Psoas muscle (tissue), 8 donors: Measurements from ENCODE around the gene LPP. TPM values are rescaled to one million over a fixed set of nuclear protein-coding genes. Genes with fewer than 3 reads are reported as not detected.

ENCODE experiments used
- ATAC-seq, 4 donors: fragments of 200-7000 bp; cut with Tn5 transposase; one replicate each; pipeline ENCODE4 v1.9.1; 2020; ENCODE audit warnings: moderate library complexity in 3 of 4, mild to moderate bottlenecking in 2 of 4
- DNase-seq, 2 donors: peaks; one replicate each; pipeline ENCODE4 v3.0.0-alpha.2; 2020
- H3K27ac ChIP-seq: fragments of 200-600 bp; one replicate; pipeline ENCODE4 v1.8.0; 2022
- H3K27me3 ChIP-seq, 3 donors: fragments of 200-600 bp in 1 of 3; one replicate each; pipeline versions ENCODE4 v1.6.1 to v1.8.0; 2013 to 2022; ENCODE audit warnings: low read length in 2 of 3, mild to moderate bottlenecking in 2 of 3, moderate library complexity in 1 of 3; ENCODE audit not compliant: insufficient read depth in 3 of 3
- H3K36me3 ChIP-seq, 2 donors: fragments of 200-600 bp in 1 of 2; one replicate each; pipeline versions ENCODE4 v1.6.1 to v1.8.0; 2013 to 2022; ENCODE audit warnings: low read depth in 1 of 2, mild to moderate bottlenecking in 1 of 2, moderate library complexity in 1 of 2; ENCODE audit not compliant: insufficient read depth in 1 of 2
- H3K4me1 ChIP-seq: fragments of 200-600 bp; one replicate; pipeline ENCODE4 v1.8.0; 2022
- H3K4me3 ChIP-seq: fragments of 200-600 bp; one replicate; pipeline ENCODE4 v1.8.0; 2022; ENCODE audit warnings: mild to moderate bottlenecking
- H3K9me3 ChIP-seq: fragments of 200-600 bp; one replicate; pipeline ENCODE4 v1.8.0; 2022
- WGBS, 3 donors: extraction: QIAGEN DNeasy Blood & Tissue Kit; methylation state at CpG; one replicate each; pipeline versions ENCODE4 v1.1.6 to v1.1.7; 2013; 5-methylcytosine and 5-hydroxymethylcytosine counted together
- intact Hi-C, 2 donors: fragments of 100-400 bp; cut with DNase I; formaldehyde crosslinking; loops; one replicate each; pipeline versions ENCODE4 v1.11.0 to v1.14.2; 2022
- polyA plus RNA-seq, 3 donors: library from polyadenylated mRNA; stranded (reverse); fragments of 200-250 nt; gene quantifications; one replicate each; pipeline ENCODE4 v1.2.3, GENCODE V29; 2013
- total RNA-seq, 4 donors: library from RNA; stranded (reverse); fragmentation: NEBNext Ultra II Directional in 2 of 4; extraction: Animal tissue kit (Norgen Biotek cat#: 25700) in 2 of 4; gene quantifications; one replicate each; pipeline versions ENCODE4 v1.2.1 to v1.2.4, GENCODE V29; 2021 to 2023
- TF ChIP-seq, protein P1 (sequence below): fragments of 200-600 bp; IDR thresholded peaks from one replicate; pipeline ENCODE4 v1.8.0; 2022; ENCODE audit warnings: antibody characterized with exemption
- donor health status: healthy with polysubstance abuse.
- donor health status: DM: no; HTN: no; CAD: no; lungs with moderate emphysema.
- donor health status: Bipolar disorder and iron deficiency.
- donor health status: healthy.
- donor health status: DM: yes; HTN: yes; CAD: no.
- donor health status: DM: no; HTN: no; CAD: no.
- donor health status: DM: no; HTN: no; CAD: no.
- donor health status: DM: yes; HTN: yes; CAD: no.

The LPP gene
- total and polyA plus RNA-seq, 7 donors = 2.6 to 80.3 (median 42.8) TPM

DNA sequence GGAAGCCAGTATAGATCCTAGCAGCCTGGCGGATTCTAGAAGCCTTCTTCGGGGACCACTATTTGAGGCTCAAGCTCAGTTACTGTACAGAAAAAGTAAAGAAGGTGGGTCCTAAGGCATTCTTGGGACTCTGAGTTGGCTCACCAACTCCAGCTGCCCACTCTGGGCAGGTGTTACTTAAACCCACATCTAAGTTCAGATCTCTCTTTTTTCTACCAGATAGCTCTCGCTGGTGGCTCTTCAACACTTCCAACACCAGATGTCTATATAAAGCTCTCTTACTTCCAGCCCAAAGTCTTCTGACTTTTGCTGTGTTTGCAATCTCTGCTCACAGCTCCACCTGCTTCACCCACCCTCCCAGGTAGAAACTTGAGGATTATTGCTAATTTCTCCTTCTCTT is 785.0 kb downstream of the LPP start:
- TF ChIP-seq, protein P1, sequence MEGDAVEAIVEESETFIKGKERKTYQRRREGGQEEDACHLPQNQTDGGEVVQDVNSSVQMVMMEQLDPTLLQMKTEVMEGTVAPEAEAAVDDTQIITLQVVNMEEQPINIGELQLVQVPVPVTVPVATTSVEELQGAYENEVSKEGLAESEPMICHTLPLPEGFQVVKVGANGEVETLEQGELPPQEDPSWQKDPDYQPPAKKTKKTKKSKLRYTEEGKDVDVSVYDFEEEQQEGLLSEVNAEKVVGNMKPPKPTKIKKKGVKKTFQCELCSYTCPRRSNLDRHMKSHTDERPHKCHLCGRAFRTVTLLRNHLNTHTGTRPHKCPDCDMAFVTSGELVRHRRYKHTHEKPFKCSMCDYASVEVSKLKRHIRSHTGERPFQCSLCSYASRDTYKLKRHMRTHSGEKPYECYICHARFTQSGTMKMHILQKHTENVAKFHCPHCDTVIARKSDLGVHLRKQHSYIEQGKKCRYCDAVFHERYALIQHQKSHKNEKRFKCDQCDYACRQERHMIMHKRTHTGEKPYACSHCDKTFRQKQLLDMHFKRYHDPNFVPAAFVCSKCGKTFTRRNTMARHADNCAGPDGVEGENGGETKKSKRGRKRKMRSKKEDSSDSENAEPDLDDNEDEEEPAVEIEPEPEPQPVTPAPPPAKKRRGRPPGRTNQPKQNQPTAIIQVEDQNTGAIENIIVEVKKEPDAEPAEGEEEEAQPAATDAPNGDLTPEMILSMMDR = no peak
- H3K36me3 ChIP-seq = no peaks in the 10 kb centered on the region
- intact Hi-C loops = no loop called here
- 93% methylated on average over 3 of the region's 3 CpGs for WGBS, 3 donors
- H3K4me3 ChIP-seq = no peak overlapping the region
- H3K9me3 ChIP-seq = no peaks in the 10 kb centered on the region
- DNase-seq (no peak), ATAC-seq (no peak)
- no peaks in the 10 kb centered on the region for H3K27me3 ChIP-seq
- no peak overlapping the region for H3K27ac ChIP-seq
- H3K4me1 ChIP-seq = peaks cover 11% of the 10 kb centered on the region

DNA sequence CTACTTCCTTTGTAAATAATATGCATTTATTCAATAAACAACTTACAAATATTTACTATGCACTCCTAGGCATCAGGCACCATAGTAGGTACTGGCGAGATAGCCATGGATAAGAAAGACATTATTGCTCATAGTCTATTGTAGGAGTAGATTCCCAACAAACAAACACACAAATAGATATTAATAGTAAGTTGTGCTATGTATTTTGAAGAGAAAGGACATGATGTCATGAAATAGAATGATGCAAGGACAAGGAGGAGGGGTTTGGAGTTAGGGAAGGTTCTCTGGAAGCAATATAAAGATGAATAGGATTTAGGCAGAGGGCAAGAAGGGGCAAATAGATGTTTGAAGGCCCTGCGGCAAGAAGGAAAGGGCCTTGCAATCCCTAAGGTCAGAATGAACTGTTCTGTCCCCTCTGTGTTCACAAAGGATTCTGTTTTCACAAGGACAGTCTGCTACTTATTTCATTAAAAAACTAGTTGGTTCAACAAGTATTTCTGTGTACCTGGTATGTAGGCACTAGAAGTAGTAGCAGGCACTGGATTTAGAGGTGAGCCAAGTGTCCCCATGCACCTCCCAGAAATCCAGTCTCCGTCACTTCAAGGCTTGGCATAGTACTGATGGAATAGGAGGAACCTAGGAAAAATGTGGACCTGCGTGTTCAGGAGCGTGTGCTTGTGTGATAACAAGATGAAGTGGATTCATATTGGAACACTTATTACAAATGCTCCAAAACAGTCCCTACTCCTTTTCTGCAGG is 786.0 kb downstream of the LPP start:
- intact Hi-C loops = loop anchor here (10.0 kb wide), 2 partner anchors 325 to 585 kb away; no protein-coding TSS in a partner anchor

More for the DNA sequence above, 786.0 kb downstream of the LPP start:
- Histone ChIP-seq H3K36me3 (no peaks in the 10 kb centered on the region), H3K4me1 (peaks cover 11% of the 10 kb centered on the region), H3K9me3 (no peaks in the 10 kb centered on the region), H3K27ac (peak overlapping the region; percentile 53), H3K27me3 (no peaks in the 10 kb centered on the region), H3K4me3 (no peak overlapping the region)
- WGBS, 3 donors = 85 to 89% (median 86%) methylated on average over 5 of the region's 5 CpGs
- ATAC-seq = peak; percentile 74 to 92 (median 84)
- DNase-seq = no peak
- TF ChIP-seq, protein P1 = no peak
